ENCODE data around the gene DEGS1. TPM values are rescaled to one million over a fixed set of nuclear protein-coding genes. Genes with fewer than 3 reads are reported as not detected.

Gene DEGS1
- total and polyA plus RNA-seq, 10 of the 15 experiments (the other 5 are each of a cell fraction or from before 2014, with no cell fraction given): 16.5 to 133 (median 46.0) TPM

GRCh38 chr1:224159541-224159940 is 23.5 kb upstream of the DEGS1 start:
- TF ChIP-seq RELA (IDR thresholded peaks at IDR 0.05; ENCODE audit: borderline replicate concordance, partially characterized antibody) (no peak), LARP7 (IDR thresholded peaks at IDR 0.05) (no peak), SMAD5 (IDR thresholded peaks at IDR 0.05; ENCODE audit: low read depth) (no peak), BRCA1 (IDR thresholded peaks at IDR 0.05; ENCODE audit: low read depth, low read length) (no peak)
- TF ChIP-seq, protein P1, sequence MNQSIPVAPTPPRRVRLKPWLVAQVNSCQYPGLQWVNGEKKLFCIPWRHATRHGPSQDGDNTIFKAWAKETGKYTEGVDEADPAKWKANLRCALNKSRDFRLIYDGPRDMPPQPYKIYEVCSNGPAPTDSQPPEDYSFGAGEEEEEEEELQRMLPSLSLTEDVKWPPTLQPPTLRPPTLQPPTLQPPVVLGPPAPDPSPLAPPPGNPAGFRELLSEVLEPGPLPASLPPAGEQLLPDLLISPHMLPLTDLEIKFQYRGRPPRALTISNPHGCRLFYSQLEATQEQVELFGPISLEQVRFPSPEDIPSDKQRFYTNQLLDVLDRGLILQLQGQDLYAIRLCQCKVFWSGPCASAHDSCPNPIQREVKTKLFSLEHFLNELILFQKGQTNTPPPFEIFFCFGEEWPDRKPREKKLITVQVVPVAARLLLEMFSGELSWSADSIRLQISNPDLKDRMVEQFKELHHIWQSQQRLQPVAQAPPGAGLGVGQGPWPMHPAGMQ (IDR thresholded peaks at IDR 0.05; ENCODE audit: borderline replicate concordance): no peak
- Histone ChIP-seq H3K9ac (ENCODE audit: control insufficient read depth, insufficient read depth, low read length) (no peak overlapping the region), H3K4me1 (ENCODE audit: control insufficient read depth, insufficient read depth, low read length) (no peaks in the 10 kb centered on the region), H2AFZ (ENCODE audit: control insufficient read depth, low read depth, low read length) (no peak overlapping the region), H3K27me3 (replicated peaks in 1 of 2; ENCODE audit: control insufficient read depth in 2 of 2, insufficient read depth in 2 of 2, low read length in 1 of 2) (no peaks in the 10 kb centered on the region), H3K4me3 (no peak overlapping the region), H3K4me2 (ENCODE audit: control insufficient read depth, insufficient read depth) (no peak overlapping the region), H3K36me3 (ENCODE audit: control insufficient read depth in 2 of 2, insufficient read depth in 2 of 2, low read length in 1 of 2) (peaks cover 1 to 2% of the 10 kb centered on the region in 2 experiments; a peak in 2 of 4 replicates), H3K9me3 (replicated peaks; ENCODE audit: control insufficient read depth, insufficient read depth, low read length) (no peaks in the 10 kb centered on the region), H3K27ac (ENCODE audit: control insufficient read depth, insufficient read depth) (no peak overlapping the region), H4K20me1 (ENCODE audit: control insufficient read depth, insufficient read depth) (no peaks in the 10 kb centered on the region), H3K79me2 (ENCODE audit: control insufficient read depth, insufficient read depth, low read length) (no peaks in the 10 kb centered on the region)
- SMC1A ChIA-PET (ENCODE audit: uncharacterized antibody, unreplicated experiment): interaction anchor here (0.8 to 1.9 kb wide), 5 partner anchors 20 to 298 kb away, joined by 3 to 7 read pairs (median 3); no protein-coding TSS in a partner anchor
- WGBS (ENCODE audit: insufficient coverage, insufficient replicate concordance, low lambda C conversion rate, missing lambda C conversion rate): 72% methylated on average over 6 of the region's 6 CpGs
- DNase-seq (ENCODE audit: low read depth, low spot score) (no peak), ATAC-seq (no peak), FAIRE-seq (no peak)
- POLR2A ChIA-PET: interaction anchor here (0.7 kb wide), 1 partner anchor 51 kb away, joined by 3 read pairs; no protein-coding TSS in a partner anchor
- in situ Hi-C loops (cut with MboI) (no loop called here), intact Hi-C loops (cut with micrococcal nuclease; ENCODE audit: unreplicated experiment) (no loop called here)
- RAD21 ChIA-PET (ENCODE audit: unreplicated experiment): interaction anchor here (0.6 kb wide), 1 partner anchor 215 kb away, joined by 3 read pairs; no protein-coding TSS in a partner anchor
- CTCF ChIA-PET: interaction anchor here (1.4 kb wide), 1 partner anchor 9 kb away, joined by 8 read pairs; no protein-coding TSS in a partner anchor
- BruUV-seq (replicated peaks): no TSS peak

DNA sequence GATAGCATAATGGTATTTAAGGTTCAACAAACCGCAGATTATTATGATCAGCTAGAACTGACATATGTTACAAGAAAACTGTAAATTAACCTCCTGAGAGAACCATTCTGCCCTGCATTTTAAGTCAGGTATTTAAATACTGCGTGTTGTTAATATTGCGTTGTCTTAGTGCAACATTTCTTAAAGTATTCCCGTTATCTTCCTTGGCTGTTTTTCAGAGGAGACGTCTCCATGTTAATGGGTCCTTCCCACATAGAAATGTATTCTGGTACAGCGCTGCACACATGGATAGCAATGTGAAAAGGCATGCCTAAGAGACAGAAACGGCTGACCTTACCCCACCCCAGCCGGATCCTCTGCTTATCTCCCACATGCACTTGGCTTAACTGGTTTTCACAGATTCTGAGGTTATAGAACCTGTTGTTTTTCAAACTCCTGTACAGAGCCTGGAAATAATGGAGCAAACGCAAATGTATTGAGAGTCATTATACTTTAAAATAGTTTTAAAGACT is 22.8 kb upstream of the DEGS1 start:
- TF ChIP-seq NFYA (IDR thresholded peaks at IDR 0.05; ENCODE audit: borderline replicate concordance, low read depth, low read length) (no peak), JUND (IDR thresholded peaks at IDR 0.05; ENCODE audit: low read depth, low read length) (no peak), JUNB (IDR thresholded peaks at IDR 0.05) (no peak), PML (IDR thresholded peaks at IDR 0.05; ENCODE audit: low read length) (no peak), IKZF1 (conservative IDR thresholded peaks at IDR 0.05) (no peak), TARDBP (IDR thresholded peaks at IDR 0.05; ENCODE audit: borderline replicate concordance) (no peak), GABPA (IDR thresholded peaks at IDR 0.05; ENCODE audit: low read depth) (no peak), HSF1 (IDR thresholded peaks at IDR 0.05; ENCODE audit: low read depth, low read length) (no peak)
- no peak for FAIRE-seq
- Histone ChIP-seq H3K27ac (ENCODE audit: control insufficient read depth, insufficient read depth) (no peak overlapping the region), H3K79me2 (ENCODE audit: control insufficient read depth, insufficient read depth, low read length) (no peaks in the 10 kb centered on the region), H3K4me1 (ENCODE audit: control insufficient read depth, insufficient read depth, low read length) (no peaks in the 10 kb centered on the region), H4K20me1 (ENCODE audit: control insufficient read depth, insufficient read depth) (no peaks in the 10 kb centered on the region), H2AFZ (ENCODE audit: control insufficient read depth, low read depth, low read length) (no peak overlapping the region), H3K36me3 (ENCODE audit: control insufficient read depth in 2 of 2, insufficient read depth in 2 of 2, low read length in 1 of 2) (peaks cover 1 to 2% of the 10 kb centered on the region in 2 experiments; a peak in 2 of 4 replicates), H3K9me3 (replicated peaks; ENCODE audit: control insufficient read depth, insufficient read depth, low read length) (no peaks in the 10 kb centered on the region), H3K9ac (ENCODE audit: control insufficient read depth, insufficient read depth, low read length) (no peak overlapping the region), H3K27me3 (replicated peaks in 1 of 2; ENCODE audit: control insufficient read depth in 2 of 2, insufficient read depth in 2 of 2, low read length in 1 of 2) (no peaks in the 10 kb centered on the region), H3K4me3 (no peak overlapping the region), H3K4me2 (ENCODE audit: control insufficient read depth, insufficient read depth) (no peak overlapping the region)
- DNase-seq (ENCODE audit: low read depth, low spot score): no peak
- in situ Hi-C loops (cut with MboI): no loop called here
- SMC1A ChIA-PET (ENCODE audit: uncharacterized antibody, unreplicated experiment): interaction anchor here (0.8 to 1.9 kb wide), 2 partner anchors 19 to 25 kb away, joined by 3 to 7 read pairs; no protein-coding TSS in a partner anchor
- ATAC-seq: no peak
- intact Hi-C loops (cut with micrococcal nuclease; ENCODE audit: unreplicated experiment): no loop called here
- 99% methylated on average over 9 of the region's 9 CpGs for WGBS (ENCODE audit: insufficient coverage, insufficient replicate concordance, low lambda C conversion rate, missing lambda C conversion rate)
- RAD21 ChIA-PET (ENCODE audit: unreplicated experiment): interaction anchor here (0.6 kb wide), 1 partner anchor 216 kb away, joined by 3 read pairs; no protein-coding TSS in a partner anchor
- CTCF ChIA-PET: interaction anchor here (1.0 kb wide), 1 partner anchor 8 kb away, joined by 3 read pairs; no protein-coding TSS in a partner anchor
- POLR2A ChIA-PET: interaction anchor here (0.6 kb wide), 1 partner anchor 148 kb away, joined by 6 read pairs; no protein-coding TSS in a partner anchor
- BruUV-seq (replicated peaks): no TSS peak
